HG02885 (cell line): ENCODE measurements around the gene SPIN1.
"Not testable (repeated sequence)": the region's sequence is repeated elsewhere in the genome, so short reads cannot be mapped to it uniquely, and the experiment has no call there.

ENCODE experiments used
- ATAC-seq: cut with Tn5 transposase; IDR thresholded peaks from one replicate; pipeline ENCODE4 v1.9.1; 2021; ENCODE audit warnings: mild to moderate bottlenecking; ENCODE audit not compliant: unreplicated experiment, poor library complexity

Gene SPIN1

DNA sequence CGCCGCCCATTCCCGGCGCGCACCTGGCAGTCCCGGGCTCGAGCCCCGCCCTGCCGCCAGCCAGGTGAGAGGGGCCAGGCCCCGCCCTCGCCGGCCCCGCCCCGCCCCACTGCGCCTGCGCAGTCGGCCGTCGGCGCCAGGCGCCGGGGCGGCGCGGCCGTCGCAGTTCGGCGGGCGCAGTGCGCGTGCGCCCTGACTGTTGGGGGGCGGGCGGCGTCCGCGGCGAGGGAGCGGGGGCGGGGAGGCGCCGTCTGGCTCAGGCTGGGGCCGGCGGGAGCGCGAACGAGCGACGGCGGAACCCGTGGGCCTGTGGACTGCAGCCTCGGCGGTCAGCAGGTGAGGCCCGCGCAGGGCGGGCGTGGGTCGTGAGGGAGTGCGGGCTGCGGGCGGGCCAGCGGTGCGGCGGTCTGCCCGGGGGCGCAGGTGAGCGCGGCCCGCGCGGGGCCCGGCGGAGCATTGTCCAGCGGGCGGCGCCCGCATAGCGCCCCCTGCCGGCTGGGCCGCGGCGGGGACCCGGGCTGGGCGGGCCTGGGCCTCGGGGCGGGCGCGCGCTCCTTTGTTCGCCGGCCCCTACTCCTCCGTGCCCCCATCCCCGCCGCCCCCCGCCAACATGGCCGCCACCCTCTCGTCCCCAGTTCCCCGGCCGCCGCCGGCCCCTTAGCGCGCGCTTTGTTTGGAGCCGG is at the start of gene SPIN1:
Gene SPIN1 (plus strand): TSS at position 242 of the 683 bp plus-strand sequence. CDS start 38,096 bp downstream, outside the sequence.
- peak; percentile 83 for ATAC-seq

DNA sequence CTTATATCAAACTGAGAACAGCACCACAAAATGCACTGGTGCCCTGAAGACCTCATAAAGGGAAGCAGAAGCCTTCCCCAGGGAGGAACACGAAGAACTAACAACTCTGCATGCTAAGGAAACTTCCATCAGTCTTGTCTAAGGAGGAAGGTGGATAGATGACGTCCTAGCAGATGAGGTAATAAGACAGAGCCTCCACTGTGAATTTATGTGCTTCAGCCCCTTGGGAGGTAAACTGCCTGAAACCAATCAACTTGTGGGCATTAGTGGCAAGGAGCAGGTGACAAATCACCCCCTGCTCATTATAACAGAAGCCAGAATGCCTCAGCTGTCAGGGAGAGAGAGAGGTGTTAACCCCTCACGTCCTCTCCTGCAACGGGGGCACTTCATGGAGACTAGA is 48.9 kb upstream of the SPIN1 start:
- no peak for ATAC-seq

DNA sequence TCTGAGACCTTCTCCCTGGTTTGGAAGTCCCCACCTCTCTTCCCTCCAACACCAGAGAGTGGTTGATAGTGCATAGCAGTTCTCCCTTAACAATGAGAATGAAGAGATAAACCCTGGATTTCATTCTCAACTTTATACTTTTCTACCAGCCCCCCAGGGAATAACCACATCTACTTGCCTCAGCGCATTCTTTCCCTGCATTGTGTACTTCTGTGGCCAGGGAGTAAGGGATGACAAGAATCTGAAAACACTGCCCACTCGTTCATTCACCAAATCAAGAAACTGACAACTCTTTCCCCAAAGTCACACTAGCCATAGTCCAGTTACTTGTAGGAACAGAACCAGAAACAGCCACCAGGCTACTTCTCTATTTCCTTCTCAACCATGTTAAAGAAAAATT is 46.0 kb upstream of the SPIN1 start:
- no peak for ATAC-seq

DNA sequence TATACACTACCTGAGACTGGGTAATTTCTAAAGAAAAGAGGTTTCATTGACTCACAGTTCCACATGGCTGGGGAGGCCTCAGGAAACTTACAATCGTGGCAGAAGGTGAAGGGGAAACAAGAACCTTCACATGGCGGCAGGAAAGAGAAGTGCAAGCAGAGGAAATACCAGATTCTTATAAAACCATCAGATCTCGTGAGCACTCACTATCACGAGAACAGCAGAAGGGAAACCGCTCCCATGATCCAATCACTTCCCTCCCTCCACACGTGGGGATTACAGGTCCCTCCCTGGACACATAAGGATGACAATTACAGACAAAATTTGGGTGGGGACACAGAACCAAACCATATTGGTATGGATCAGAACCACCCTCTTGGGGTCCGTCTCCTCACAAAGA is 44.2 kb upstream of the SPIN1 start:
- ATAC-seq = no peak

DNA sequence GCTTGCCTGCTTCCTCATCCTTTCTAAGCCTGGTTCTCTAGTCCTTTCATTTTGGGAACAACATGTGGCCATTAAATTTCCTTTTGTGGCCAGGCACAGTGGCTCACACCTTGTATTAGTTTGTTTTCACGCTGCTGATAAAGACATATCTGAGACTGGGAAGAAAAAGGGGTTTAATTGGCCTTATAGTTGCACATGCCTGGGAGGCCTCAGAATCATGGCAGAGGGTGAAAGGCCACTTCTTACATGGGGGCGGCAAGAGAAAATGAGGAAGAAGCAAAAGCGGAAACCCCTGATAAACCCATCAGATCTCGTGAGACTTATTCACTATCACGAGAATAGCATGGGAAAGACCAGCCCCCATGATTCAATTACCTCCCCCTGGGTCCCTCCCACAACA is 37.9 kb upstream of the SPIN1 start:
- not testable (repeated sequence) for ATAC-seq

DNA sequence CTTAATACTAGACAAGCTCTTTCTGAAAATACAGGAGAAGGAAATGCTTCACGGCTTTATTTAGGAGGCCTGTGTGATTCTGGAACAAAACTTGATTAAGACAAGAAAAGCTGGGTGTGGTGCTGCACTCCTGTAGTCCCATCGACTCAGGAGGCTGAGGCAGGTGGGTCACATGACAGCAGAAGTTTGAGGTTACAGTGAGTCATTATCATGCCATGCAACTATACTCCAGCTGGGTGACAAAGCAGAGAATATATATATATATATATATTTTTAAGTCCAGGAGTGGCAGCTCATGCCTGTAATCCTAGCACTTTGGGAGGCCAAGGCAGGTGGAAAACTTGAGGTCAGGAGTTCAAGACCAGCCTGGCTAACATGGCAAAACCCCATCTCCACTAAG is 33.1 kb upstream of the SPIN1 start:
- ATAC-seq = no peak

DNA sequence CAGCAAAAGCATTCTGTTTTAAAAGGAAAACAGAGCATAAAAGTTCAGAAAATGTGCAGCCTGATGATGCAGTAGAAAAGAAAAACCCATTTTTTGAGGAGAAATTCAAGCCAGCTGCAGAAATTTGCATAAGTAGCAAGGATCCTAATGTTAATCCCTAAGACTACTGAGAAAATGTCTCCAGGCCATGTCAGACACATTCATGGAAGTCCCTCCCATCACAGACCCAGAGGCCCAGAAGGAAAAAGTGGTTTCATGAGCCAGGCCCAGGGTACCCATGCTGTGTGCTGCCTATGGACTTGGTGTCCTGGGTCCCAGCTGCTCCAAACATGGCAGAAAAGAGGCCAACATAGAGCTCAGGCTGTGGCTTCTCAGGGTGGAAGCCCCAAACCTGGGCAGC is 31.0 kb upstream of the SPIN1 start:
- not testable (repeated sequence) for ATAC-seq

DNA sequence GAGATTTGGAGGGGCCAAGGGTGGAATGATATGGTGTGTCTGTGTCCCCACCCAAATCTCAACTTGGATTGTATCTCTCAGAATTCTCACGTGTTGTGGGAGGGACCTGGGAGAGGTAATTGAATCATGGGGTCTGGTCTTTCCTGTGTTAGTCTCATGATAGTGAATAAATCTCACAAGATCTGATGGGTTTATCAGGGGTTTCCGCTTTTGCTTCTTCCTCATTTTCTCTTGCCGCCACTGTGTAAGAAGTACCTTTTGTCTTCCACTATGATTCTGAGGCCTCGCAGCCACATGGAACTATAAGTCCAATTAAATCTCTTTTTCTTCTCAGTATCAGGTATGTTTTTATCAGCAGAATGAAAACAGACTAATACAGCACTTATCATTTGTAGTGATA is 29.5 kb upstream of the SPIN1 start:
- ATAC-seq = no peak

DNA sequence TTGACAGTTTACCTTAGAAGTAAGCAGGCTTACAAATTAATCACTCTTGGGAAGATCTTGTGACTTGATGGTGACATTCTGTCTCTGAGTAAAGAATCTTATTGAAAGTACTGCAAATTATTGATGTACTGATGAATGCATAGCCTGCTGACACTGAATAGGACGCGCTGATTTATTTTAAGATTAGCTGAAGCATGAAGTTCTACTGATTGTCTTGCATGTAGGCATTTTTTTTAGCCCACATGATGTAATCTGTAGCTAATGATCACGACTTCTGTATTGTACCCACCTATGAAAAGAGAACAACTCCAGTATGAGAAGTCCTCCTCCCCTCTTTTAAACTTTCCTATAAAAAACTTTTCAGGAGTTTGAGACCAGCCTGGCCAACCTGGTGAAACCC is 28.3 kb upstream of the SPIN1 start:
- no peak for ATAC-seq

DNA sequence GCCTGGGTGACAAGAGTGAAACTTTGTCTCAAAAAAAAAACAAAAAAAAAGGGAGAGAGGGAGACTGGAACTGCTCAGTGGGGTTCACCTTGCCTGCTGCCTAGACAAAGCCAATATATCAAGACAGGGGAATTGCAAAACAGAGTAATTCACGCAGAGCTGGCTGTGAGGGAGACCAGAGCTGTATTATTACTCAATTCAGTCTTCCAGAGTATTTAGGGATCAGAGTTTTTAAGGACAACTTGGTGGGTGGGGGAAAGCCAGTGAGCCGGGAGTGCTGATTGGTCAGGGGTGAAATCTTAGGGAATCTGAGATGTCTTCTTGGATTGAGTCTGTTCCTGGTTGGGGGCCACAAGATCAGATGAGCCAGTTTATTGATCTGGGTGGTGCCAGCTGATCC is 25.6 kb upstream of the SPIN1 start:
- ATAC-seq = no peak

DNA sequence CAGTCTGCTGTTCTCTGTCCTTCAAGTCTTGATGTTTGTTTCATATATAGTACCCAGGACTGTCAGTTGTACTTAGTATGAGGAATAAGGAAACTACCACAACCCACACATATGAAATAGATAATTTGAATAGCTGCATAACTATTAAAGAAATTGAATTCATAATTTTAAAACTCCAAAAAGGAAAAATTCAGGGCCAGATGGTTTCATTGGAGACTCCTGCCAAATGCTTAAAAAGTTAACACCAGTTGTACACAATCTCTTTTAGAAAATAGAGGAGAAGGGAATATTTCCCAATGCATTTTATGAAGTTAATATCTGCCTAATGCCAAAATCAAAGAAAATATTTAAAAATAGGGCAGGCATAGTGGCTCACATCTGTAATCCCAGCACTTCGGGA is 24.6 kb upstream of the SPIN1 start:
- ATAC-seq = no peak

DNA sequence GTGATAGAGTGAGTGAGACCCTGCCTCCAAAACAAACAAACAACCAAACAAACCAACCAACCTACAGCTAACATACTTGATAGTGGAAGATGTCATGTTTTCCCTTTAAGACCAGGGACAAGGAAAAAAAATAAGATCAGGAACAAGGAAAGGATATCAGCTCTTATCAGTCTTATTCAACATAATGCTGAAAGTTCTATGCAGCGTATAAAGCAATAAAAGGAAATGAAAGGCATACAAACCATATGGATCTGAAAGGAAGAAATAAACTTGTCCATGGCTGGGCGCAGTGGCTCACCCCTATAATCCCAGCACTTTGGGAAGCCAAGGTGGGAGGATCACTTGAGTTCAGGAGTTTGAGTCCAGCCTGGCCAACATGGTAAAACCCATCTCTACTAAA is 23.5 kb upstream of the SPIN1 start:
- no peak for ATAC-seq

DNA sequence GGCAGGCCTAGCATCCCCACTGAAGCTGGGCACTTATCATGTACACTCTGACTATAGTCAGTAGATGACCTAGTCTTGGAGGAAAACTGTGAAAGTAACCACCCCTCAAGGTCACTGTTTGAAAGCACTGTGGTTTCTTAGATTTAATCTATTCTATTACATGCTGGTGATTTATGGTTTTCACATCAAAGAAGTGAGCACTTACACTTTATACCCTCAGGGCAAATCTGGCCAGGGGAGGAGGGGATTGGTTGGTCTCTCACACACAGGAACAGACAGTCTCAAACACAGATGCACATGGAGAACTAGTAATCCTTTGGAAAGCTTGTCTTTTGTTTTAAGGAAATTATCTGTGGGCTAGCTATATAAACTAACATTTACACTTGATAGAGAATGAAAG is 17.9 kb upstream of the SPIN1 start:
- ATAC-seq = no peak

DNA sequence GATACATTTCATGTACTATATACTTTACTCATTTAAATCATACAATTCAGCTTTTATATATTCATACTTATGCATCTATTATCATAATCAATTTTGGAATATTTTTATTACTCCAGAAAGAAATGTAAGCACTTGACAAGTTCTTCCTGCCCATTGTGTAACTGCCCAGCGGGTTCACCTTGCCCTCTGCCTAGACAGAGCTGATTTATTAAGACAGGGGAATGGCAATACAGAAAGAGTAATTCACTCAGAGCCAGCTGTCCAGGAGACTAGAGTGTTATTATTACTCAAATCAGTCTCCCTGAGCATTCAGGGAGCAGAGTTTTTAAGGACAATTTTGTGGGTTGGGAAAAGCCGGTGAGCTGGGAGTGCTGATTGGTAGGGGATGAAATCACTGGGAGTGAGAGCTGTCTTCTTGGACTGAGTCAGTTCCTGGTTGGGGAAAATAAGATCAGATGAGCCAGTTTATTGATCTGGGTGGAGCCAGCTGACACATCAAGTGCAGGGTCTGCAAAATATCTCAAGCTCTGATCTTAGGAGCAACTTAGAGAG is 16.1 kb upstream of the SPIN1 start:
- ATAC-seq = no peak

DNA sequence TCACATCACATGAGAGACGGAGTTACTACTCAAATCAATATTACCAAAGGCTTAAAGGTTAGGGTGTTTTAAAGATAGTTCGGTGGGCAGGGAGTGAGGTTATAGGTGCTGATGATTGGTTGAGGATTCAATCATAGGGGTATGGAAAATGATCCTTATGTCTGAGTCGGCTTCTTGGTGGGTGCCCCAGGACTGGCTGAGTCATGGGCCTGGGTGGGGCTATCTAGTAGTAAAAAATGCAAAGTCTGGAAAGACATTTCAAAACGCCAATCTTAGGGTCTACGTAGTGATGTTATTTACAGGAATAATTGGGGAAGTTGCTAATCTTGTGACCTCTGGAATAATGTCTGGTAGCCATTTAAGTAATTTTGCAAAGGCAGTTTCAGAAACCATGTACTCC is 15.2 kb upstream of the SPIN1 start:
- no peak for ATAC-seq

DNA sequence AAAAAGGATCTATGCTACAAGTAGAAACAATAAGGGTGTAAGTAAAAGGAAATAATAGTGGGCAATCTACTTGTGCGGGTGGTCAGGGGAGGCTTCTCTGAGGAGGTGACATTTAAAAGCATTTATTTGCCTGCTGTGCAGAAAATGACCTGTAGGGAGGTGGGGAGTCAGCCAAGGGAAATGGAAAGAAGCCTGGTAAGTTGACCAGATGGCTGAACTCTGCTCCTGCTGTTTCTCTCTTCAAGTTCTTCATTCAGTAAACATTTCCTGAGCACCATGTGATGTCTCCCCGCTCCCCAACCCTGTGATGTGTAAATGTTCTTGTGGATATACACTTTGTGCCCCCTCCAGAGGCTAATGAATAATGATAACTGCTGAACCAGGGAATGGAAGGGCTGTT is 9.9 kb upstream of the SPIN1 start:
- no peak for ATAC-seq

DNA sequence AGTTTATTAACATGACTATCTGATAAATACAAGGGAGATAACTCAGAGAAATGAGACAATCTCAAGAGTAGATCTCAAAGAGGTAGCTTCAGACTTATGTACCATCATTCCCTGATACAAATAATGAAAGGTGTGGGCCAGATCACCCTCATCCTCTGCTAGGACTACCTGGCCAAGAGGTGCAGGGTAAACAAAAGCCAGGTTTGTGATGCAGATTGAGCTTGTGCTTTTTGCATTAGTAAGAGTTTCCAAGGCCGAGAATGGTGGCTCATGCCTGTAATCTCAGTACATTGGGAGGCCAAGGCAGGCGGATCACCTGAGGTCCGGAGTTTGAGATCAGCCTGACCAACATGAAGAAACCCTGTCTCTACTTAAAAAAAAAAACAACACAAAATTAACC is 8.9 kb upstream of the SPIN1 start:
- ATAC-seq = no peak

DNA sequence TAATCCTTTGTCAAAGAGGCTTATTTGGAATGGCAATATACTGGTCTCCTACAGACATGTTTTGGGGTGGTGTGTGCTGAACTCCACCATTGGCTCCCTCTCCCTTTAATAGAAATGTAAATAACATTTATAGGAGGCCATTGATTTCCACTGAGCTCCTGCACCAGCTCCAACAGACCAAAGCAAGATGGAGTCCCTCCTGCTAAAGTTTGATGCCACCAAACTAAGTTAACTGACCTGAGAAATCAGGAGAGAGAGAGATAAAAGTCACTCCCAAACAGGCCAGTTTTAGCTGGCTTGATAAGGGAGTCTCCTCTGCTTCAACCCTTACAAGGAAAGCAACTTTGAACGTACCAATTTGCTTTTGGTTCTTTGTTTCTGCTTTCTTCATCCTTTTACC is 8.1 kb upstream of the SPIN1 start:
- ATAC-seq = no peak

DNA sequence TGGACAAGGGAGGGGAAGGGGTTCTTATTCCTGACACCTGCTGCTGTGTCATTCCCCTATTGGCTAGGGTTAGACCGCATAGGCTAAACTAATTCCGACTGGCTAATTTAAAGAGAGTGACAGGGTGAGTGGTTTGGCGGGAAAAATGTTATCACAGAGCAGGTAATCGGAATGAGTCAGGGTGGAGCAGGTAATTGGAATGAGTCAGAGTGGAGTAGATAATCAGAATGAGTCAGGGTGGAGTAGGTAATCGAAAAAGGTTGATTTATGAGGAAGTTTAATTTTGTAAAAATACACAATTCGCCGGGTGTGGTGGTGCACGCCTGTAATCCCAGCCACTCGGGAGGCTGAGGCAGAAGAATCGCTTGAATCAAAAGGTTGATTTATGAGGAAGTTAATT is 6.9 kb upstream of the SPIN1 start:
- not testable (repeated sequence) for ATAC-seq

DNA sequence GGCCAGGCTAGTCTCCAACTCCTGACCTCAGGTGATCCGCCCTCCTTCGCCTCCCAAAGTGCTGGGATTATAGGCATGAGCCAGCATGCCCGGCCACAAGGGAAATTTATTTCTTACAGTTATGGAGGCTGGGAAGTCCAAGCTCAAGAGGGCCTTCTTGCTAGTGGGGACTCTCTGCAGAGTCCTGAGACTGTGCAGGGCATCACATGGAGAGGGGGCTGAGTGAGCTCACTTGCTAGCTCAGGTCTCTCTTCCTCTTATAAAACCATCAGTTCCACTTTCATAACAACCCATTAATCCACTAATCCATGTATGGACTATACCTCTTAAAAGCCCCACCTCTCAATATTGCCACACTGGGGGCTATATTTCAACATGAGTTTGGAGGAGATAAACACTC is 5.1 kb upstream of the SPIN1 start:
- ATAC-seq = no peak

DNA sequence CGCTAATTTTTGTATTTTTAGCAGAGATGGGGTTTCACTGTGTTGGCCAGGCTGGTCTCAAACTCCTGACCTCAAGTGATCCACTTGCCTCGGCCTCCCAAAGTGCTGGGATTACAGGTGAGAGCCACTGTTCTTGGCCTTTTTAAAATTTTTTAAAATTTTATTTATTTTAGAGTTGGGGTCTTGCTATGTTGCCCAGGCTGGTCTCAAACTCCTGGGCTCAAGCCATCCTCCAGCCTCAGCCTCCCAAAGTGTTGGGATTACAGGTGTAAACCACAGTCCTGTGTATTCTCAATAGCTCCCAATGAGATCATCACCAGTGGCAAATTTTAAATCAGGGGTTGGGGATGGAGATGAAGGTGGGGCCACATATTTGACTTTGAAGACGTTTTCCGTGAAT is 2.1 kb upstream of the SPIN1 start:
- ATAC-seq = not testable (repeated sequence)

DNA sequence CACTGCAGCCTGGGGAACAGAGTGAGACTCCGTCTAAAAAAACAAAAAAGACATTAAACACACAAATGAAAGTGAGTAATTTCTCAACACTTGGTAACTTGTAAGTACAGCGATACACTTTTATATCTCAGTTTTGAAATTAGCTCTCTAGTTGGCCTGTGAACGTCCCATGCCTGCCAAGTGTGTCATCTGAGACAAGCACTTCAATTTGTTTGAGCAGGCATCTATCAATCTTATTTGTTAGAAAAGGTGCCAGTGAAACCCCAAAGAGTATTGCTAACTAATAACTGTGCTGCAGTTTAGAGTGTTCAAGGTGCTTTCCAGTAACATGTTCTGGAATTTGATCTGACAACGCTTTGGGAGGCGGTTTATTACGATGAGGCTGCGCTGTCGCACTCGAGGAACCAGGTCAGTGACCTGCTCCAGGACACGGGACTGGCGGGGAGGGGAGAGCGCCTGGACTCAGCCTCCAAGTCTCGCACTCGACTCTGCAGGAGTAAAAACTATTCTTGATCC is 1.1 kb upstream of the SPIN1 start:
- ATAC-seq = no peak
